ENCODE data around the gene LDAF1. TPM values are rescaled to one million over a fixed set of nuclear protein-coding genes. Genes with fewer than 3 reads are reported as not detected.

Gene LDAF1
- total and polyA plus RNA-seq, 10 of the 15 experiments (the other 5 are each of a cell fraction or from before 2014, with no cell fraction given) = 4.6 to 21.4 (median 6.6) TPM

- ATAC-seq = no peak
Measured at GRCh38 chr16:21203155-21203797, 44.8 kb downstream of the LDAF1 start.

GRCh38 chr16:21205303-21205702 lies 46.8 kb downstream of the LDAF1 start:
- H4K20me1 ChIP-seq (ENCODE audit: control insufficient read depth, insufficient read depth) = no peaks in the 10 kb centered on the region
- H3K36me3 ChIP-seq (ENCODE audit: control insufficient read depth in 2 of 2, insufficient read depth in 2 of 2, low read length in 1 of 2) = no peaks in the 10 kb centered on the region
- no peaks in the 10 kb centered on the region; the same call in 2 of the 3 replicates for H3K9me3 ChIP-seq (replicated peaks; ENCODE audit: control insufficient read depth, insufficient read depth, low read length)
- BruUV-seq (replicated peaks) = no TSS peak
- H3K9ac ChIP-seq (ENCODE audit: control insufficient read depth, insufficient read depth, low read length) = no peak overlapping the region
- no peaks in the 10 kb centered on the region for H3K79me2 ChIP-seq (ENCODE audit: control insufficient read depth, insufficient read depth, low read length)
- CTCF ChIA-PET = no interaction called here
- no peak for ATAC-seq
- H3K4me2 ChIP-seq (ENCODE audit: control insufficient read depth, insufficient read depth) = no peak overlapping the region
- in situ Hi-C loops (cut with MboI) (no loop called here), intact Hi-C loops (cut with micrococcal nuclease; ENCODE audit: unreplicated experiment) (no loop called here)
- no peak for FAIRE-seq
- RAD21 ChIA-PET (ENCODE audit: unreplicated experiment) = no interaction called here
- H3K27ac ChIP-seq (ENCODE audit: control insufficient read depth, insufficient read depth) = no peak overlapping the region
- no peak overlapping the region for H2AFZ ChIP-seq (ENCODE audit: control insufficient read depth, low read depth, low read length)
- no peak overlapping the region for H3K4me3 ChIP-seq
- TF ChIP-seq SMC3 (IDR thresholded peaks at IDR 0.05; ENCODE audit: borderline replicate concordance, low read length) (no peak), ZBTB4 (CRISPR knock-in tag; IDR thresholded peaks at IDR 0.05) (no peak), KLF5 (IDR thresholded peaks at IDR 0.05; ENCODE audit: partially characterized antibody) (no peak), RUNX3 (IDR thresholded peaks at IDR 0.05; ENCODE audit: low read length) (no peak)
- SMC1A ChIA-PET (ENCODE audit: uncharacterized antibody, unreplicated experiment) = no interaction called here
- H3K4me1 ChIP-seq (ENCODE audit: control insufficient read depth, insufficient read depth, low read length) = no peaks in the 10 kb centered on the region
- POLR2A ChIA-PET = no interaction called here
- no peaks in the 10 kb centered on the region; a peak in 1 of 4 replicates for H3K27me3 ChIP-seq (replicated peaks in 1 of 2; ENCODE audit: control insufficient read depth in 2 of 2, insufficient read depth in 2 of 2, low read length in 1 of 2)
- DNase-seq (ENCODE audit: low read depth, low spot score) = no peak

More at GRCh38 chr16:21203155-21203797, 44.8 kb downstream of the LDAF1 start:
- intact Hi-C loops (cut with micrococcal nuclease; ENCODE audit: unreplicated experiment) = no loop called here
- SMC1A ChIA-PET (ENCODE audit: uncharacterized antibody, unreplicated experiment) = interaction anchor here (1.6 kb wide), 1 partner anchor 23 kb away, joined by 3 read pairs; no protein-coding TSS in a partner anchor
- 48% methylated on average over 7 of the region's 7 CpGs for WGBS (ENCODE audit: insufficient coverage, insufficient replicate concordance, low lambda C conversion rate, missing lambda C conversion rate)
- in situ Hi-C loops (cut with MboI) = no loop called here
- Histone ChIP-seq H3K27ac (ENCODE audit: control insufficient read depth, insufficient read depth) (no peak overlapping the region), H4K20me1 (ENCODE audit: control insufficient read depth, insufficient read depth) (no peaks in the 10 kb centered on the region), H3K9ac (ENCODE audit: control insufficient read depth, insufficient read depth, low read length) (no peak overlapping the region), H3K9me3 (replicated peaks; ENCODE audit: control insufficient read depth, insufficient read depth, low read length) (no peaks in the 10 kb centered on the region), H3K4me3 (no peak overlapping the region), H2AFZ (ENCODE audit: control insufficient read depth, low read depth, low read length) (no peak overlapping the region), H3K36me3 (ENCODE audit: control insufficient read depth in 2 of 2, insufficient read depth in 2 of 2, low read length in 1 of 2) (no peaks in the 10 kb centered on the region), H3K4me2 (ENCODE audit: control insufficient read depth, insufficient read depth) (no peak overlapping the region), H3K79me2 (ENCODE audit: control insufficient read depth, insufficient read depth, low read length) (no peaks in the 10 kb centered on the region), H3K4me1 (ENCODE audit: control insufficient read depth, insufficient read depth, low read length) (no peaks in the 10 kb centered on the region), H3K27me3 (replicated peaks in 1 of 2; ENCODE audit: control insufficient read depth in 2 of 2, insufficient read depth in 2 of 2, low read length in 1 of 2) (no peaks in the 10 kb centered on the region; a peak in 1 of 4 replicates)
- no peak for FAIRE-seq
- CTCF ChIA-PET = no interaction called here
- POLR2A ChIA-PET = no interaction called here
- RAD21 ChIA-PET (ENCODE audit: unreplicated experiment) = no interaction called here
- TF ChIP-seq HDAC6 (IDR thresholded peaks at IDR 0.05; ENCODE audit: unreplicated experiment) (no peak), MTA3 (IDR thresholded peaks at IDR 0.05; ENCODE audit: borderline replicate concordance, low read length) (no peak)
- BruUV-seq (replicated peaks) = no TSS peak
- DNase-seq (ENCODE audit: low read depth, low spot score) = no peak
